NCI-H146 treated with DMSO at 0.1 percent for 48 hours (cell line): ENCODE measurements around the gene COMMD8.

ENCODE experiments used
- DNase-seq: peaks from one replicate; lab custom pipeline; 2025; ENCODE audit not compliant: unreplicated experiment; lab: John Stamatoyannopoulos, UW

The COMMD8 gene

DNA sequence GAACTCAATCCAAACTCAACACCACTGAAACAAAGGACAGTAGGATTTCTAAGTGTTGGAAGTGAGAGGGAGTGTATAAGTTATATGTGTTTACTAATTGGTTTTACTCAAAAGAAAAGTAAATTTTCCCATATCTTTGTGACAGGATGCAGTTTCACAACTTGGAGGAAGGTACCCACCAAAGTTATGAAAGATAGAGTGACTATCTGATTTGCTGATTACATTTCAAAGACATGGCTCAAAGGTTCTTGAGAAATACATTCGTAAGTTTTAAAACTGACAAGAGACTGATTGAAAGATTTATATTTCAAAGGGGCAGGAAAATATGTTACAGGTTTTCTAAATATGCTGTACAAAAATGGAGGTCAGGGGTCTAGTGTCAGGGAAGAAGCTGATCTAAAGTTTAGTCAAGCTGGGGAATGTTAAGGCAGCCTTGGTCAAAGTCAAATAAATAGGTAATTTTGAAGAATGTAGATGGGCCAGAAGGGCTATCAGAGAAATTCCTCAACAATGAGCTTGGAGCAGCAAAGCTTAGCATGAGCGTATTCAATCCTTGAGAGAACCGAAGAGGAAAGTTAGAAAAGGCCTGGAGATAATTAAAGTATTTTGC lies 9.7 kb upstream of the COMMD8 start:
- no peak for DNase-seq

DNA sequence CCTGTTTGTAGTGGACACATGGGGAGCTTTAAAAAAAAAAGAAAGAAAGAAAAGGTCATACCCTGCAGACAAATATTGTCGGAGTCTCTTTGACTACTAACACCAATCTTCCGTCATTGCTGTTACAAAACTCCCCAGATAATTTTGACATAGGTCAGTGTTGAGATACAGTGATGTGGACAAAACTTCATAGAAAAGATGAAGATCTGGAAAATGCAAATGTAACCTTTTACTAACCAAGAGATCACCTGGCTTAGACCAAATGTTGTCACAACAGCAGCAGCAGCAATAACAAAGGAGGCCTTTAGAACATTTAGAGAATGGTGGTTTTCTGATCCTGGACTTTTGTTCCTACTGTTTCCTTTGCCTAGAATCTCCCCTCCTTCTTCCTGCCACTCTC lies 8.1 kb upstream of the COMMD8 start:
- DNase-seq: no peak

DNA sequence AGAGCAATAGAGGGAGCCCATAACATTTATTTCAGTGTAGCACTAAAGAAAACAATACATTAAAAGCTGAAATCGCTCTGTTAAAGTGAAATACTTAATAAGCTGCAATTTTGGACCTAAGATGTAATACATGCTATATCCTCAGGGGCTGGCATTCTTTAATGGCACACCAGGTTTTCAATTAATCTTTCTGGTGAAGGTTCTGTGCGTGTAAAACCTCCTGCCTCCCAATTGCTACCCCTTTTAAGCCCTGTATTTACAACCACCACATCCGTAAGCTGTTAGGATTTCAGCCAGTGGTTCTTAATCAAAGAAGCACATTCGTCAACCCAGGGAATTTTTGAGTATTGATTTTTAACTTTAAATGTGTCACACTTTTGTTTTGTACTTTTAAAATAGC lies 7.6 kb upstream of the COMMD8 start:
- DNase-seq: no peak

DNA sequence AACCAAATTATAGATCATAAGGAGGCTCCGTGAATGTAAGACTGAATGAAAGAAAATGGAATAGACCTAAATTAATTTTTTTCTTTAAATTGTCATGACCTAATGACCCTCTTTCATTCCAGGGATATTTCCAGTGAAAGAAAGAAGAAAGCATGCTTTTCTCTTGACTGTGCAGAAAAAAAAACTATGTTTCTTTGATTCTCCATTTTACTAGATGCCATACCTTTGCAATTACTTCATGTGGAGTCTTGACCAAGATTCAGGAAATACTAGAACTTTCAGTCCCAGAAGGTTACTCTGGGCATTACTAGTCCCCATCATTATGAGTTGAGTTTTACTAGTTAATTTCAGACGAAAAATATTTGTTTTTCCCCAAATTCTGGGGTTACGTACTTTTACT lies 6.4 kb upstream of the COMMD8 start:
- no peak for DNase-seq

DNA sequence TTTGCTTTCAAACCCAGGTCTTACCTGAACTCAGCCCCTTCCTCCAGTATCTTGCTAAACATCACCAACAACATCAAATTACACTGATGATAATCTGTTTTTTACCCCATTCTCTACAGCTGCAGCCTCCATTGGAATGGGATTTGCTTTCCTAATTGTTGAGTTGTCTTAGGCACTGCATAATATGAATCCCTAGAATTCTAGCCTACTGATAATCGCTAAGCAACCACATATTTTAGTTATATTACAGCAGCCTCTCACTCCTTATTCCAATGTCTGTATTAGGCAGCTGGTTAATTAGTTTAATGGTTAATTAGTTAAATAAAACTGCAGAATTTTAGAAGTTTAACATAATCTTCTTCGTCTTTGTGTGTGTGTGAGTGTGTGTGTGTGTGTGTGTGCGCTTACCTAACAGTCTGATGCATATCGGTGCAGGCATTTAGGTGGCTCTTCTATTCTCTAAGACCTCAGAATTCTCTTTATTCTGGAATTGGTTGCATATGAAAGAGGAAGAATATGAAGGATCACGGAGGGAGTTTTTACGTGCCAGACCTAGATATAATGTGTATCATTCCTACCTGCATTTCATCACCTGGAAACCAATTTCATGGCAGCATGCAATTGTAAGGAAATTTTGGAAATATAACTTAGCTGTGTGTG lies 5.3 kb upstream of the COMMD8 start:
- no peak for DNase-seq

DNA sequence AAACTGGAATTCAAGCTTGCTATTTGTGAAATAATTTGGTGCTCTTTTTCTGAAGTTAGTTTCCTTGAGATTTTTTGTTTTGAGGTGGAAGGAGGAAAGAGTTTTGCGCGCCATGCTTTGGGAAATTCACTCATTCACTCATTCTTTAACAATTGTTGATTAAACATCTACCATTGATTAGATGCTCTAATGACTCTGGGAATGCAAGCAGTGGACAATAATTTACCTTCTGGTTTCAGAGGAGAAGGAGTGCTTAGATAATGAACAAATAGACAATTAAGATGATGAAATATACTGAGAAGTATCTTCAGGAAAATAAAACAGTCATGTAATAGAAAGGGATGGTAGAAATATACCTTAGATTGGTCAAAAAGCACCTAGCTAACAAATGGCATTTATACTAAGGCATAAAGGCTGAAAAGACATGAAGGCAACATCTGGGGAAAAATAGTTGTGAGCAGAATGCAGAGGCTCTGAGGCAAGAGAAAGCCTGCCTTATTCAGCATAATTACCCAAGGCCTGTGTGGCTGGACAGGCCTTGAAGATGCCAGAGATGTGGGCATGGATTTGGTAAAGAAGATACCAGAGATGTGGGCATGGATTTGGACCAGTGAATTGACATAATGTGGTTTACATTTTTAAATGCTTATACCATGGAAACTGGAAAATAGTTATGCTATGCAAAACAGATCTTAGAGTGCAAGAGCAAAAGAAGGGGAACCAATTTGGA lies 2.7 kb upstream of the COMMD8 start:
- DNase-seq: no peak

DNA sequence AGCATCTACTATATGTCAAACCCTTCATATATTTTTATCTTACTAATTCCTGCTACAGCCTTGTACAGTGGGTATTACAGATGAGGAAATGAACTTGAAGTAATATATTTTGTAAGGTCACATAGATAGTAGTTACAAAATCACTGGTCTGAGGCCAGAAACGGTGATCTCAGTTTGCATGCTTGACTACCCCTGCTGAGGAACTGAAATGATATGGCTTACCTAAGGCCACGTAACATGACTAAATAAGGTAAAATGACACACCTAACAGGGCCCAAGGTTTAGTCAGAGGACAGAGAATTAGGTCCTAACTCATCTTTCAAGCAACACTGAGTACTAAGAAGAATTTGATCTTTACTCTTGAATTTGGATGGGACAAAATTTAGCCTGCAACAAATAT lies 1.5 kb upstream of the COMMD8 start:
- no peak for DNase-seq

DNA sequence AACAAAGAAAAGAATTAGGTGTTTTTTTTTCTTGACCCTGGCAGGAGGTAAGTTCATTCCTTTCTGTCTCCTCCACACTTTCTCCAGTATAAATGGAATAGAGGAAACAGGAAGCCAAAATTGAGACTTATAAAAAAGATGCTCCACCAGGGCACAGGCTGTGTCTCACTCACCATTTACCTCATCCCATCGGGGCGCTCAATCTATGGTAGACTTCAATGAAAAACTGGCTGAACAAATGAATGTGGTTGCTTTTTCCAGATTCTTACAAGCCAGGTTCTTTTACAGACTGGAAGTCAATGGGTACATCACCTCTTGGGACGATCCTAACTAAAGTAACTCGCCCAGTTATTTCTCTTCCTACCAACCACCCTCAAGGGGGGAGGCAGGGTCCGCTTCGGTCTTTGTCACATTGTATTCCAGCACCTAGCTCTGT lies 685 bp downstream of the COMMD8 start:
- DNase-seq: no peak

DNA sequence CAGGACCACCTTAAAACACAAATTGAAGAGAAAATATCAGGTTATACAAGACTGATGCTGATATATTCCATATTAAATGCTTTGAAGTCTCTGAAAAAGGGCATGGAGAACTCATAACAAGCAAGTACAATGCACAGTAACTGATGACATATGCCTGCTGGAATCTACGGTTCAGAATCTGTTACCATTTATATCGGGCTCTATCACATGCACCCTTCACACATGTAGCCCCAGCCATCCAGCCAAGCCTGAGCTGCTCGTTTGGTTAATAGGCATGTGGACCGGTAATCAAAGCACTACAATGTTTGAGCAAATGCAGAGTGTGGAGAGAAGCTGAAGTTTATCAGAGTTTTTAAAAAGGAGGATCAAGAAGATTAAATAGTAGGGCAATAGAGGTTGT lies 11.8 kb downstream of the COMMD8 start:
- no peak for DNase-seq

DNA sequence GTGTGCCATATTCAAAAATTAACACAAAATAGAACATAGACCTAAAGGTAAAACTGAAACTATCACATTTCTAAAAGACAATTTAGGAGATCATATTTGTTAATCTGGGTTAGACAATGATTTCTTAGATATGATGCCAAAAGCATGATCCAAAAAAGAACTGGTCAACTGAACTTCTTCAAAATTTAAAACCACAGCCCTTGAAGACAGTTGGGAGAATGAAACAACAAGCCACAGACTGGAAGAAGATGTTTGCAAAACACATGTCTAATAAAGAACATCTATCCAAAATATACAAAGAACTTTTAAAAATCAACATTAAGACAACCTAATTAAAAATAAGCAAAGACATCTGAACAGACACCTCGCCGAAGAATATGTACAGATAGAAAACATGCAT lies 19.5 kb downstream of the COMMD8 start:
- DNase-seq: no peak

DNA sequence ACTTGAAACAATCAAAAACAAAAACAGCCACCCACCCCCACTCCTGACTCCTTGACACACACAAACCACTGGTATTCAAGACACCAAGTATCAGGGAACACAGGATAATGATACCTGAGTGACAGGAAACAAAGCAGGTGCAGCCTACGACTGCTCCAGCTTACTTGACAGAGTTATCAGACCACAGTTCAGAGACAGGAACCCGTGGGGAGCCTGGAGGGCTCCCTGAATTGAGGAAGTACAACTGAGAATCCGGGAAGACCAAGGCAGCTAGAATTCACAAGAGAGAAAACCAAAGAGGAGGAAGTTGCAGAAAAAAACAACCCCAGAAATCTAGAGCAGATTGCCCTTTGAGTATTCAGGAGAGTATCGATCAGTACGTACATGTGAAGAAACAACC lies 20.5 kb downstream of the COMMD8 start:
- DNase-seq: no peak

DNA sequence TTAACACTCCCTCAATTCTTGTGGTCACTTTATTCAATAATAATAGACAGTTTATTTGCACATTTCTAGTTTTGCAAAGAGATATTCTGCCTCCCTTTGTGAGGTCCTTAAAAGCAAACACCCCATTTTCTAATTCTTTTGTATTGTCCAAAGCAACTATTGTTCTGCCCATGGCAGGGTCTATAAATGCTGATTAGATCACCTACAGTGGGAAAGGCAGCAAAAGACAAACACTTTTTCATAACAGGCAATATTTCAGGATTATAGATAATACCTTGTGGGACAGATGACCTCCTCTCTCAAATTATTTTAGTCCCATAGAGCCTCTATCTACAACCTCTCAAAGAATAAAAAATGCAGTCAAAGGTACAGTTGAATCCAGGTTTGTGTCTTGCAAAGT lies 28.6 kb downstream of the COMMD8 start:
- peak; percentile 36 for DNase-seq

DNA sequence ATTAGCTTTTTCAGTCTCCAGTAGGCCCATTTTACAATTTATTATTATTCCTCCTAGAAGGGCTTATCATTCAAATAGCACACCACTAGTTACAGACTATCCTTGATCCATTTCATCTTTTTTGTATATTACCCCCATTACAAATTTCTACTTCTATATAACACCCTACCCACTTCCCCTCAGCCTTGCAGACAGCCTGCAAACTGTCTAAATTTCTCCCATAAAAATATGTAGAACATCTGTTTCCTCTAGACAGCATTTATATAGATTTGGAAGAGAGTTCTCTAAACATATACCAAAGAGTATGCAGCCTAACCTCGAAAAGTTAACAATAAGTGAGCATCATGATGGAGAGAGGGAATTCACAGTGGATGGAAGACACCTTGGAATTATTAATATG lies 30.8 kb downstream of the COMMD8 start:
- DNase-seq: no peak

DNA sequence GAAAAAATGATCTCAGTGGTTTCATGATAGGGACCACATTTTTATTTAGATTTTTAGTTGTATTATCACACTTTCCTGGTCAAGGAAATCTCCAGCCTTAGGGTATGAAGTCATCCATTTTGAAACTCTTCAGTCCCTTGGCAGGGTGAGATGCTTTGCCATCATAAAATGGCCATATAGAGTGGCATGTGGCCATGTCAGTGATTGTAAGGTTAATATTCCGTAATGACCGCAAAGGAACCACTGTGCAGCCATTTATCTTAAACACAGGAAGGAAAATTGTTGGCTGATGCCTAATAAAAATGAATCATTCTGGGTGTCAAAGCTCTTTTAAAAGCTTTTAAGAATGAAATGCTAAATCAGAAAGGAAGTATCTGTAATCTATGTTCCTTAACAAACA lies 35.6 kb downstream of the COMMD8 start:
- DNase-seq: no peak

DNA sequence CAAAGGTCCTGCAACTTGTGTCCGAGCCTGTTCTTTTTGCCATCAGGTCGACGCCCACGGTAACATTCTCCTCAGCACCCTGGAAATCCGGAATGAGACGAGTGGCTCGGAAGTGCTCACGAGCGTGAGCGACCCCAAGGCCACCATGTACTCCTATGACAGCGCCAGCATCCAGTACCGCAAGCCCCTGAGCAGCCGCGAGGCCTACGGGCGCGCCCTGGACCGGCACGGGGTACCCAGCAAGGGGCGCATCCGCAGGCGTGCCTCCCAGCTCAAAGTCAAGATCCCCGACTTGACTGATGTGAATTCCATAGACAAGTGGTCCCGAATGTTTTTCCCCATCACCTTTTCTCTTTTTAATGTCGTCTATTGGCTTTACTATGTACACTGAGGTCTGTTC lies 37.9 kb downstream of the COMMD8 start:
- no peak for DNase-seq

DNA sequence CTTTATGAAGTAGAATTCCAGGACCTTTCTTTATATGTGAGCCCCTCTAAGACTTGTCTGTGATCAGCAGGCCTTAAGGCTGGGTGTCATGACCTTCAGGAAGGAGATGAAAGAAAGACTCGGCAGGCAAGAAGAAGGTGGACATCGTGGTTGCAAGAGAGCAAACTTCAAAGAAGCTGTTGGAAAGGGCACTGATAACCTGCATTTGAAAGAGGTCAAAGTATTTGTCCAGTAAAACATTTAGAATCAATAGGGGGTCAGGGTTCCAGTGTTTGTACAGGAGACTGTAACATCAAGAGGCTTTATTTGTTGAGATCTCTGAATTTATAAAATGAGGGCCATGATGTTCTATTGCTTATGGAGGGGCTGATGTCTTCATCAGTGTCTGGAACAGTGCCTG lies 44.2 kb downstream of the COMMD8 start:
- DNase-seq: no peak

DNA sequence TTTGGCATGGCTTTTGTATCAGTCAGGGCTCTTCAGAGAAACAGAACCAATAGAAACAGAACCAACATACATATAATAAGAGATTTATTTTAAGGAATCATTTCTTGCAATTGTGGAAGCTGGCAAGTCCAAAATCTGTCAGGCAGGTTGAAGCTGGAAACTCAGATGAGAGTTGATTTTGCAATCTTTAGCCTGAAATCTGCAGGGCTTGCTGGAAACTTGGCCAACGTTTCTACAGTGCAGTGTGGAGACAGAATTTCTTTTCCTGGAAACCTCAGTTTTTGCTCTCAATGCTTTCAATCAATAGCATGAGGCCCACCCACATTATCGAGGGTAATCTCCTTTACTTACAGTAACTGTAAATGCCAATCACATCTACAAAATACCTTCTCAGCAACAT lies 45.4 kb downstream of the COMMD8 start:
- DNase-seq: no peak

DNA sequence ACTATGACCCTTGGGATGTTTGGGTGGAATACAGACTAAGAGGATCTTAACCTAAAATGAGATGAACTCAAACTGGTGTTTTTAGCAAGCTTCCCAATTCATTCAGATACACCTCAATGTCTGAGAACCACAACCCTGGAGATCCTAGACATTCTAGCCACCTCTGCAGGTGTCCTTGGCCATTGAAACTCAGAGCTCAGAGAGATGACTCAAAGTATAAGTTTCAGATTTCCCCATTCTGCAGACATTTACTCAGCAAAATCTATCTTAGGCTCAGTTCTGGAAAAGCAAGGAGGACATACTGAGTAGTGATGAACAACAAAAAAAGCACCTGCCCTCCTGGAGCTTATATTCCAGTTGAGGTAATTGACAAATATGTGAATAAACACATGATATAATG lies 47.8 kb downstream of the COMMD8 start:
- DNase-seq: no peak

DNA sequence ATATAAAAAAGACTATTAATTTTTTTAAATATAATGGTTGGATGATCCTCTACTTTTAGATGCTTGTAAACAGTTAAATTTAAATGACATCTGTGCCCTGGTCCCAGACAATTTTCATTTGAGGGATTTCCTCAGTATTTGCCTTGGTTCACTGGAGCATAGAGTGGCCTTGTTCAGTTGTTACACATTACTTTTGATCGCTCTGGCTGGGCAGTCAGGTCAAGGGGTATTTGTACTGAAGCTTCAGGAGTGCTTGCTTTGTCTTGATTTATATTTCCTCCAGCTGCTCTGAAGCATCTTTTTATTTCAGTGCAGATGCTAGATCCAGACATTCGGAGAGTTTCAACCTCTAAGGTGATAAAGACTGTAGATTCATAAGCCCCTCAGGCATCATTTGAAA lies 50.0 kb downstream of the COMMD8 start:
- DNase-seq: no peak

DNA sequence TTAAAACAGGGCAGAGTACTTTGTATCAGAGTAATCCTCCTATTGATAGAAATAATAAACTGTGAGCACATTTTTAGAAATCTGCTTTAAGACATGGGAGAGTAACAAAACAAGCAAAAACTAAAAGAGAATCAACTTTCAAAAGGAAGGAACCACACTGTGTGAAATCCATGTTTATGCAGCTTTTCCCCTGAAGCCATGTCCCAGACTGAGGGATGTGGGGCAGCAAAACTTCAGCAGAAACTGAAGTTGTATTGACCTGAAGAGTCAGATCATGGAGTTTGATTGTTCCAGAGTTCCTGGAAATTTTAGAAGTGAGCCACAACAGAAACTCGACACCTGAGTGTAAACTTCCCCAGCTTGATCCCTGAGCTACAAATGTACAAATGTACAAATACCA lies 53.2 kb downstream of the COMMD8 start:
- DNase-seq: no peak

DNA sequence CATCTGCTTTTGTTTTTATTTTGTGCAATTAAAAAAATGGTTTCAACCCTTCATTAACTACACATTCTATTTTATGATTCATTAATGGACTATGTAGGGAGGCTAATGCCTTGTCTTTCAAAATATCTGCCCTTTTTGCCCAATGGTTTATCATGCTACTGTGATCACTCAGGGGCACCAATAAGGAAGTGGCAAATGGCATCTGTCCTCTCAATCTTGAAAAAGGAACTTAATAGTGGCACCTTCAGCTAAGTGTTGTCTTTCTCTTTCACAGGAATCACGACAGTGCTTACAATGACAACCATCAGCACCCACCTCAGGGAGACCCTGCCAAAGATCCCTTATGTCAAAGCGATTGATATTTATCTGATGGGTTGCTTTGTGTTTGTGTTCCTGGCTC lies 57.1 kb downstream of the COMMD8 start:
- no peak for DNase-seq
